Neuronal stem cell (in vitro differentiated cells): ENCODE measurements around the gene CAPG.

ENCODE experiments used
- DNase-seq: peaks from one replicate; pipeline ENCODE4 v3.0.0-alpha.2; 2013; ENCODE audit warnings: low spot score
- H2AFZ ChIP-seq: one replicate; pipeline ENCODE4 v1.6.1; 2013; ENCODE audit warnings: mild to moderate bottlenecking, low read length, inconsistent platforms
- H2AK5ac ChIP-seq: 2 replicates; pipeline ENCODE4 v1.6.1; 2013; ENCODE audit warnings: low read depth, mild to moderate bottlenecking, inconsistent platforms, low read length, moderate library complexity, mixed read lengths
- H2BK120ac ChIP-seq: 2 replicates; pipeline ENCODE4 v1.6.1; 2013; ENCODE audit warnings: low read depth, mild to moderate bottlenecking, inconsistent platforms, low read length, moderate library complexity, mixed read lengths
- H2BK12ac ChIP-seq: one replicate; pipeline ENCODE4 v1.6.1; 2013; ENCODE audit warnings: low read length, inconsistent platforms
- H2BK15ac ChIP-seq: 2 replicates; pipeline ENCODE4 v1.6.1; 2013; ENCODE audit warnings: mild to moderate bottlenecking, low read length, inconsistent platforms, mixed read lengths
- H2BK5ac ChIP-seq: one replicate; pipeline ENCODE4 v1.6.1; 2013; ENCODE audit warnings: inconsistent platforms, mild to moderate bottlenecking, low read length, moderate library complexity
- H3K14ac ChIP-seq: one replicate; pipeline ENCODE4 v1.6.1; 2013; ENCODE audit warnings: low read length, inconsistent platforms
- H3K18ac ChIP-seq: 2 replicates; pipeline ENCODE4 v1.6.1; 2013; ENCODE audit warnings: low read length, inconsistent platforms
- H3K23ac ChIP-seq: 2 replicates; pipeline ENCODE4 v1.6.1; 2013; ENCODE audit warnings: low read depth, mild to moderate bottlenecking, mixed read lengths, low read length, inconsistent platforms; ENCODE audit not compliant: poor library complexity
- H3K27ac ChIP-seq: replicated peaks from 3 replicates; pipeline ENCODE4 v1.5.1; 2013; ENCODE audit warnings: low read length, inconsistent platforms
- H3K27me3 ChIP-seq, 3 experiments: 2 replicates each; pipeline ENCODE4 v1.6.1; 2013; ENCODE audit warnings: low read length in 3 of 3, mild to moderate bottlenecking in 2 of 3, inconsistent platforms in 1 of 3, low read depth in 1 of 3, mixed read lengths in 1 of 3, moderate library complexity in 1 of 3; ENCODE audit not compliant: control insufficient read depth in 3 of 3, insufficient read depth in 3 of 3
- H3K36me3 ChIP-seq, 2 donors: replicated peaks in 1 of 2; 2 replicates each; pipeline ENCODE4 v1.6.1; 2013; ENCODE audit warnings: low read length in 2 of 2; ENCODE audit not compliant: control insufficient read depth in 2 of 2, insufficient read depth in 2 of 2
- H3K4ac ChIP-seq: 2 replicates; pipeline ENCODE4 v1.6.1; 2013; ENCODE audit warnings: inconsistent platforms, mild to moderate bottlenecking, low read length, moderate library complexity
- H3K4me1 ChIP-seq, 2 donors: 1 replicate in 1 of 2; 2 replicates in 1 of 2; pipeline ENCODE4 v1.6.1; 2013; ENCODE audit warnings: low read length in 2 of 2, low read depth in 1 of 2; ENCODE audit not compliant: control insufficient read depth in 2 of 2, insufficient read depth in 1 of 2
- H3K4me2 ChIP-seq: one replicate; pipeline ENCODE4 v1.6.1; 2013; ENCODE audit warnings: mild to moderate bottlenecking, low read length, inconsistent platforms; ENCODE audit not compliant: insufficient read depth, poor library complexity, severe bottlenecking
- H3K4me3 ChIP-seq, 2 donors: 2 replicates each; pipeline ENCODE4 v1.5.1; 2013; ENCODE audit warnings: low read length in 2 of 2, mild to moderate bottlenecking in 2 of 2, inconsistent platforms in 1 of 2, moderate library complexity in 1 of 2
- H3K79me1 ChIP-seq: one replicate; pipeline ENCODE4 v1.6.1; 2013; ENCODE audit warnings: low read depth, mild to moderate bottlenecking, inconsistent platforms, low read length, moderate library complexity
- H3K9ac ChIP-seq: one replicate; pipeline ENCODE4 v1.6.1; 2013; ENCODE audit warnings: mild to moderate bottlenecking, low read depth, low read length, inconsistent platforms; ENCODE audit not compliant: poor library complexity
- H3K9me3 ChIP-seq, 2 donors: replicated peaks in 1 of 2; 2 replicates each; pipeline versions ENCODE3 to v1.6.1; 2013; ENCODE audit warnings: low read length in 2 of 2, mild to moderate bottlenecking in 2 of 2, inconsistent platforms in 1 of 2, low read depth in 1 of 2, mixed read lengths in 1 of 2, moderate library complexity in 1 of 2; ENCODE audit not compliant: control insufficient read depth in 2 of 2, insufficient read depth in 1 of 2
- H4K8ac ChIP-seq: one replicate; pipeline ENCODE4 v1.6.1; 2013; ENCODE audit warnings: low read depth, mild to moderate bottlenecking, inconsistent platforms, low read length, moderate library complexity
- H4K91ac ChIP-seq: one replicate; pipeline ENCODE4 v1.6.1; 2013; ENCODE audit warnings: low read length, low read depth, mild to moderate bottlenecking, inconsistent platforms; ENCODE audit not compliant: poor library complexity
- WGBS, 2 donors: extraction: QIAGEN DNeasy Blood & Tissue Kit; methylation state at CpG; one replicate each; pipeline ENCODE4 v1.1.7; 2013; ENCODE audit warnings: missing lambda C conversion rate in 2 of 2, mixed read lengths in 1 of 2; ENCODE audit not compliant: insufficient read length in 2 of 2, insufficient replicate concordance in 1 of 2; ENCODE audit errors: extremely low coverage in 2 of 2; 5-methylcytosine and 5-hydroxymethylcytosine counted together

CAPG gene

GRCh38 chr2:85380048-85380447, 30.1 kb downstream of the CAPG start:
- no peak overlapping the region for H3K23ac ChIP-seq
- no peak for DNase-seq
- no peak overlapping the region for H2AK5ac ChIP-seq
- no CpG with 5 or more reads among the region's 1 CpG for WGBS, 2 donors
- H3K14ac ChIP-seq: no peak overlapping the region
- no peak overlapping the region for H2BK15ac ChIP-seq
- no peaks in the 10 kb centered on the region for H3K27me3 ChIP-seq
- no peak overlapping the region for H3K9ac ChIP-seq
- H4K8ac ChIP-seq: no peak overlapping the region
- no peak overlapping the region for H2BK120ac ChIP-seq
- H3K79me1 ChIP-seq: no peaks in the 10 kb centered on the region
- H3K36me3 ChIP-seq: peaks cover 4 to 39% of the 10 kb centered on the region in 2 donors
- H3K18ac ChIP-seq: no peak overlapping the region
- H3K27ac ChIP-seq: no peak overlapping the region
- no peak overlapping the region for H4K91ac ChIP-seq
- H2BK5ac ChIP-seq: no peak overlapping the region
- H3K4me3 ChIP-seq: no peak overlapping the region
- peaks cover 2 to 3% of the 10 kb centered on the region in 2 donors for H3K4me1 ChIP-seq
- no peak overlapping the region for H3K4ac ChIP-seq
- H2AFZ ChIP-seq: no peak overlapping the region
- no peak overlapping the region for H2BK12ac ChIP-seq
- H3K9me3 ChIP-seq: peaks cover 0 to 19% of the 10 kb centered on the region in 2 donors
- H3K4me2 ChIP-seq: no peak overlapping the region

- no peak overlapping the region for H2BK5ac ChIP-seq
- H3K27ac ChIP-seq: no peak overlapping the region
- peaks cover 0 to 19% of the 10 kb centered on the region in 2 donors for H3K9me3 ChIP-seq
- no peak overlapping the region for H3K14ac ChIP-seq
- no peak overlapping the region for H2AFZ ChIP-seq
- no peak overlapping the region for H3K23ac ChIP-seq
- no peak for DNase-seq
- H3K4me3 ChIP-seq: no peak overlapping the region
- H2AK5ac ChIP-seq: no peak overlapping the region
- H3K4me1 ChIP-seq: no peaks in the 10 kb centered on the region
- H3K27me3 ChIP-seq: no peaks in the 10 kb centered on the region
- peaks cover 2 to 35% of the 10 kb centered on the region in 2 donors for H3K36me3 ChIP-seq
- H3K18ac ChIP-seq: no peak overlapping the region
- no peak overlapping the region for H2BK15ac ChIP-seq
- H3K4me2 ChIP-seq: no peak overlapping the region
- H2BK12ac ChIP-seq: no peak overlapping the region
- no peak overlapping the region for H4K91ac ChIP-seq
- WGBS, 2 donors: no CpG with 5 or more reads among the region's 5 CpGs
- no peak overlapping the region for H3K4ac ChIP-seq
- no peak overlapping the region for H4K8ac ChIP-seq
- no peak overlapping the region for H2BK120ac ChIP-seq
- no peaks in the 10 kb centered on the region for H3K79me1 ChIP-seq
- H3K9ac ChIP-seq: no peak overlapping the region
These were observed 31.9 kb downstream of the CAPG start for GRCh38 chr2:85378257-85378656.

- no peak overlapping the region for H2BK5ac ChIP-seq
- no peak overlapping the region for H3K23ac ChIP-seq
- no peaks in the 10 kb centered on the region for H3K27me3 ChIP-seq
- H4K8ac ChIP-seq: no peak overlapping the region
- H3K14ac ChIP-seq: no peak overlapping the region
- no peak overlapping the region for H4K91ac ChIP-seq
- no peaks in the 10 kb centered on the region for H3K79me1 ChIP-seq
- peaks cover 2 to 35% of the 10 kb centered on the region in 2 donors for H3K36me3 ChIP-seq
- no peak overlapping the region for H2BK15ac ChIP-seq
- no peak overlapping the region for H2BK12ac ChIP-seq
- no peak overlapping the region for H3K4me3 ChIP-seq
- H3K27ac ChIP-seq: no peak overlapping the region
- DNase-seq: no peak
- no peak overlapping the region for H3K4me2 ChIP-seq
- H2AK5ac ChIP-seq: no peak overlapping the region
- peaks cover 0 to 19% of the 10 kb centered on the region in 2 donors for H3K9me3 ChIP-seq
- H3K4ac ChIP-seq: no peak overlapping the region
- no peaks in the 10 kb centered on the region for H3K4me1 ChIP-seq
- H3K9ac ChIP-seq: no peak overlapping the region
- no peak overlapping the region for H3K18ac ChIP-seq
- H2BK120ac ChIP-seq: no peak overlapping the region
- H2AFZ ChIP-seq: no peak overlapping the region
- no CpG with 5 or more reads among the region's 11 CpGs for WGBS, 2 donors
These were observed 33.1 kb downstream of the CAPG start for GRCh38 chr2:85377083-85377482.

- Histone ChIP-seq H3K14ac (no peak overlapping the region), H3K23ac (no peak overlapping the region), H2BK120ac (no peak overlapping the region), H2AK5ac (no peak overlapping the region), H3K27ac (no peak overlapping the region), H2BK12ac (no peak overlapping the region), H3K36me3 (peaks cover 2 to 33% of the 10 kb centered on the region in 2 donors), H3K27me3 (no peaks in the 10 kb centered on the region), H4K91ac (no peak overlapping the region), H3K9ac (no peak overlapping the region), H3K9me3 (peaks cover 0 to 19% of the 10 kb centered on the region in 2 donors), H3K79me1 (no peaks in the 10 kb centered on the region), H3K4ac (no peak overlapping the region), H3K4me3 (no peak overlapping the region), H2BK15ac (no peak overlapping the region), H3K18ac (no peak overlapping the region), H2BK5ac (no peak overlapping the region), H4K8ac (no peak overlapping the region), H2AFZ (no peak overlapping the region), H3K4me1 (no peaks in the 10 kb centered on the region), H3K4me2 (no peak overlapping the region)
- no CpG with 5 or more reads among the region's 5 CpGs for WGBS, 2 donors
- no peak for DNase-seq
These were observed 33.7 kb downstream of the CAPG start for GRCh38 chr2:85376291-85377065.
